ENCODE results near the gene STX3.
"Not testable (repeated sequence)": the region's sequence is repeated elsewhere in the genome, so short reads cannot be mapped to it uniquely, and the experiment has no call there.

Gene STX3

GRCh38 chr11:59759900-59760299 lies 4.7 kb downstream of the STX3 start:
- DNase-seq = no peak

- no peak for DNase-seq
These were observed 5.6 kb downstream of the STX3 start for GRCh38 chr11:59760771-59761170.

- no peak for DNase-seq
These were observed 6.8 kb downstream of the STX3 start for GRCh38 chr11:59761993-59762392.

- DNase-seq = no peak
These were observed 10.0 kb downstream of the STX3 start for GRCh38 chr11:59765068-59765735.

- no peak for DNase-seq
These were observed 11.5 kb downstream of the STX3 start for GRCh38 chr11:59766542-59767224.

- DNase-seq = peak; percentile 35
These were observed 12.0 kb downstream of the STX3 start for GRCh38 chr11:59767225-59767611.

- no peak for DNase-seq
These were observed 13.9 kb downstream of the STX3 start for GRCh38 chr11:59769111-59769510.

GRCh38 chr11:59769828-59770227 lies 14.7 kb downstream of the STX3 start:
- DNase-seq = no peak

- no peak for DNase-seq
These were observed 15.1 kb downstream of the STX3 start for GRCh38 chr11:59770319-59770718.

- DNase-seq = no peak
These were observed 15.7 kb downstream of the STX3 start for GRCh38 chr11:59770869-59771268.

GRCh38 chr11:59771605-59772004 lies 16.4 kb downstream of the STX3 start:
- DNase-seq = no peak

- DNase-seq = no peak
These were observed 17.9 kb downstream of the STX3 start for GRCh38 chr11:59773083-59773440.

- peak; percentile 42 for DNase-seq
These were observed 21.3 kb downstream of the STX3 start for GRCh38 chr11:59776210-59777066.

- no peak for DNase-seq
These were observed 21.9 kb downstream of the STX3 start for GRCh38 chr11:59777104-59777503.

GRCh38 chr11:59778122-59778521 lies 22.9 kb downstream of the STX3 start:
- no peak for DNase-seq

- no peak for DNase-seq
These were observed 24.3 kb downstream of the STX3 start for GRCh38 chr11:59779487-59779886.

GRCh38 chr11:59782080-59782479 lies 26.9 kb downstream of the STX3 start:
- DNase-seq = no peak

GRCh38 chr11:59783632-59784090 lies 28.5 kb downstream of the STX3 start:
- DNase-seq = no peak

- DNase-seq = not testable (repeated sequence)
These were observed 29.3 kb downstream of the STX3 start for GRCh38 chr11:59784441-59784840.

GRCh38 chr11:59785818-59786217 lies 30.6 kb downstream of the STX3 start:
- no peak for DNase-seq

- no peak for DNase-seq
These were observed 32.0 kb downstream of the STX3 start for GRCh38 chr11:59787255-59787588.

- no peak for DNase-seq
These were observed 32.6 kb downstream of the STX3 start for GRCh38 chr11:59787816-59788215.

- DNase-seq = no peak
These were observed 36.5 kb downstream of the STX3 start for GRCh38 chr11:59791639-59792038.

- no peak for DNase-seq
These were observed 37.3 kb downstream of the STX3 start for GRCh38 chr11:59792507-59792906.
